Smooth muscle cell (in vitro differentiated cells): ENCODE results near the gene RPP38. TPM values are rescaled to one million over a fixed set of nuclear protein-coding genes. Genes with fewer than 3 reads are reported as not detected.

Experiments used
- DNase-seq: peaks from one replicate; lab custom pipeline; 2025; ENCODE audit not compliant: unreplicated experiment; lab: John Stamatoyannopoulos, UW
- H2AFZ ChIP-seq: fragments of 200-600 bp; sonication (generic); 2 replicates; pipeline ENCODE4 v1.6.0; 2016; ENCODE audit warnings: antibody characterized with exemption, low read depth, mild to moderate bottlenecking
- H3F3A ChIP-seq: fragments of 200-600 bp; sonication (generic); 2 replicates; pipeline ENCODE4 v1.6.0; 2017; ENCODE audit warnings: antibody characterized with exemption, low read depth
- H3K27ac ChIP-seq: fragments of 200-600 bp; sonication (generic); 2 replicates; pipeline ENCODE4 v1.5.1; 2016; ENCODE audit warnings: low read depth, mild to moderate bottlenecking
- H3K27me3 ChIP-seq: fragments of 200-600 bp; sonication (generic); 2 replicates; pipeline ENCODE4 v1.6.1; 2016; ENCODE audit warnings: low read depth, mild to moderate bottlenecking
- H3K36me3 ChIP-seq: fragments of 200-600 bp; sonication (generic); 2 replicates; pipeline ENCODE4 v1.5.1; 2016; ENCODE audit warnings: low read depth
- H3K4me1 ChIP-seq: fragments of 200-600 bp; sonication (generic); 2 replicates; pipeline ENCODE4 v1.5.1; 2016; ENCODE audit warnings: low read depth
- H3K4me2 ChIP-seq: fragments of 200-600 bp; sonication (generic); 2 replicates; pipeline ENCODE4 v1.6.0; 2016; ENCODE audit warnings: mild to moderate bottlenecking
- H3K4me3 ChIP-seq: fragments of 200-600 bp; sonication (generic); 2 replicates; pipeline ENCODE4 v1.5.1; 2016; ENCODE audit warnings: mild to moderate bottlenecking
- H3K79me2 ChIP-seq: fragments of 200-600 bp; sonication (generic); 2 replicates; pipeline ENCODE4 v1.6.0; 2016; ENCODE audit warnings: low read depth, mild to moderate bottlenecking
- H3K9ac ChIP-seq: fragments of 200-600 bp; sonication (generic); 2 replicates; pipeline ENCODE4 v1.6.0; 2016; ENCODE audit warnings: low read depth
- H3K9me3 ChIP-seq: fragments of 200-600 bp; sonication (generic); replicated peaks from 2 replicates; pipeline ENCODE4 v1.5.1; 2016; ENCODE audit warnings: low read depth
- H4K20me1 ChIP-seq: fragments of 200-600 bp; sonication (generic); 2 replicates; pipeline ENCODE4 v1.6.0; 2016; ENCODE audit warnings: low read depth
- WGBS: methylation state at CpG from one replicate; pipeline ENCODE4 v1.1.7; 2016; ENCODE audit warnings: low lambda C conversion rate; 5-methylcytosine and 5-hydroxymethylcytosine counted together
- polyA plus RNA-seq: library from polyadenylated mRNA; unstranded; fragments of >200 nt; fragmentation: Nextera tagmentation; extraction: Ambion mirVana; gene quantifications from 2 replicates; pipeline ENCODE4 v1.2.1, GENCODE V29; 2016
- total RNA-seq: library from RNA; depleted of rRNA; stranded (reverse); fragments of >200 nt; gene quantifications from 2 replicates; pipeline ENCODE4 v1.2.3, GENCODE V29; 2014
- TF ChIP-seq, protein P1 (sequence below): fragments of 200-600 bp; sonication (generic); IDR thresholded peaks from 2 replicates; pipeline ENCODE4 v1.5.1; 2017; ENCODE audit warnings: borderline replicate concordance, mild to moderate bottlenecking, antibody characterized with exemption; ENCODE audit not compliant: insufficient read depth, poor library complexity, severe bottlenecking

The RPP38 gene
- total and polyA plus RNA-seq, 2 experiments from 2014 or later = 12.3 to 23.2 TPM

DNA sequence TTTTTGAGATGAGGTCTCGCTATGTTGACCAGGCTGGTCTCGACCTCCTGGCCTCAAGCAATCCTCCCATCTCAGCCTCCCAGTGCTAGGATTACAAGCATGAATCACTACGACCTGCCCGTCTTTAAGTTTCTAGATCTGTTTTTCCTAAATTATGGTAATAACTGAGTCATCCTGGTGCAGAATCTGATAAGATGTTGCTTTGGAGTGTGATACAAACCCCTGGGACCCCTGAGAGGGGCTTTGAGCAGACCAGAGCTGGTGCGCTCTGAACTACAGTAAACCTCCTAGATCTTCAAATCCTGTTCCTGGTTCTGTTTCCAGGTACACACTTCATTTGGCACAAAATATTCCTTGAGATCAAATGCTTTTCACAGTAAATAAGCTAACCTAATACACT is 34.2 kb downstream of the RPP38 start:
- Histone ChIP-seq H3K79me2 (no peaks in the 10 kb centered on the region), H2AFZ (no peak overlapping the region), H3K9ac (no peak overlapping the region), H3K36me3 (peaks cover 3% of the 10 kb centered on the region), H3K9me3 (no peaks in the 10 kb centered on the region), H3K4me2 (no peak overlapping the region), H3F3A (no peaks in the 10 kb centered on the region), H3K27ac (no peak overlapping the region), H4K20me1 (no peaks in the 10 kb centered on the region), H3K4me1 (no peaks in the 10 kb centered on the region), H3K27me3 (no peaks in the 10 kb centered on the region), H3K4me3 (no peak overlapping the region)
- TF ChIP-seq, protein P1, sequence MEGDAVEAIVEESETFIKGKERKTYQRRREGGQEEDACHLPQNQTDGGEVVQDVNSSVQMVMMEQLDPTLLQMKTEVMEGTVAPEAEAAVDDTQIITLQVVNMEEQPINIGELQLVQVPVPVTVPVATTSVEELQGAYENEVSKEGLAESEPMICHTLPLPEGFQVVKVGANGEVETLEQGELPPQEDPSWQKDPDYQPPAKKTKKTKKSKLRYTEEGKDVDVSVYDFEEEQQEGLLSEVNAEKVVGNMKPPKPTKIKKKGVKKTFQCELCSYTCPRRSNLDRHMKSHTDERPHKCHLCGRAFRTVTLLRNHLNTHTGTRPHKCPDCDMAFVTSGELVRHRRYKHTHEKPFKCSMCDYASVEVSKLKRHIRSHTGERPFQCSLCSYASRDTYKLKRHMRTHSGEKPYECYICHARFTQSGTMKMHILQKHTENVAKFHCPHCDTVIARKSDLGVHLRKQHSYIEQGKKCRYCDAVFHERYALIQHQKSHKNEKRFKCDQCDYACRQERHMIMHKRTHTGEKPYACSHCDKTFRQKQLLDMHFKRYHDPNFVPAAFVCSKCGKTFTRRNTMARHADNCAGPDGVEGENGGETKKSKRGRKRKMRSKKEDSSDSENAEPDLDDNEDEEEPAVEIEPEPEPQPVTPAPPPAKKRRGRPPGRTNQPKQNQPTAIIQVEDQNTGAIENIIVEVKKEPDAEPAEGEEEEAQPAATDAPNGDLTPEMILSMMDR = no peak
- no peak for DNase-seq
- 93% methylated on average over 5 of the region's 5 CpGs for WGBS

DNA sequence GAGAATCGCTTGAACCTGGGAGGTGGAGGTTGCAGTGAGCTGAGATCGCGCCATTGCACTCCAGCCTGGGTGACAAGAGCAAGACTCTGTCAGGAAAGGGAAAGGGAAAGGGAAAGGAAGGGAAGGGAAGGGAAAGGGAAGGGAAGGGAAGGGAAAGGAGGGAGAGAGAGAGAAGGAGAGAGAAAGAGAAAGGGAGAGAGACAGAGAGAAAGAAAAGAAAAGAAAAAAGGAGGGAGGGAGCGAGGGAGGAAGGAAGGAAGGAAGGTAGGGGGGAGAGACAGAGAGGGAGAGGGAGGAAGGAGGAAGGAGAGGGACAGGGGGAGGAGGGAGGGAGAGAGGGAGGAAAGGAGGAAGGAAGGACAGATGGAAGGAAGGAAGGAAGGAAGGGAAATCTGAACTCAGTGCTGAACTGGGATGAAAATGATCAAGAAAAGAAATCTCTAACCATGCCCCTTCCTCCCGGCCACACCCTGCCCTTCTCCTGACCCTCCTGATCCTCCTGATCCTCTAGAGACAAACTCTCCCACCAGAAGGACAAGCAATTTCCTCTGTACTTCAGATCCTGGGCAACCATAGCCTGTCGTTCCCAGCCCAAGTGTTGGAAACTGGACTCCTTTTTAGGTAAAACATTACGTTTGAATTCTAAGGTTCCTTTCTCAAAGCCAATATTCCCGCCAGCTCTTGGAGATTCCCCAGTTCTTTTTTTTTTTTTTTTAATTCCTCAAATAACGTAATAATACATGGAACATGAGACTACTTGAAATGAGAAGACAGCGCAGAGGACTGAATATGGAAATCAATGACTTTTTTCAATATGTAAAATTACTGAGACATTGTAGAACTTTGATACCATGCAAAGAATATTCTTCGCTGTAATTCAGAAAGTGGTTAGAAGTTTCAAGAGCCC is 39.2 kb downstream of the RPP38 start:
- H3K4me2 ChIP-seq = no peak overlapping the region
- no peaks in the 10 kb centered on the region for H3K9me3 ChIP-seq
- no peaks in the 10 kb centered on the region for H3K36me3 ChIP-seq
- no peak for DNase-seq
- H2AFZ ChIP-seq = no peak overlapping the region
- peaks cover 1% of the 10 kb centered on the region for H4K20me1 ChIP-seq
- TF ChIP-seq, protein P1 = no peak
- H3K27ac ChIP-seq = no peak overlapping the region
- H3K79me2 ChIP-seq = no peaks in the 10 kb centered on the region
- no peaks in the 10 kb centered on the region for H3K27me3 ChIP-seq
- WGBS = 90% methylated on average over 11 of the region's 11 CpGs
- H3K9ac ChIP-seq = no peak overlapping the region
- H3K4me1 ChIP-seq = peaks cover 6% of the 10 kb centered on the region
- no peak overlapping the region for H3K4me3 ChIP-seq
- no peaks in the 10 kb centered on the region for H3F3A ChIP-seq

DNA sequence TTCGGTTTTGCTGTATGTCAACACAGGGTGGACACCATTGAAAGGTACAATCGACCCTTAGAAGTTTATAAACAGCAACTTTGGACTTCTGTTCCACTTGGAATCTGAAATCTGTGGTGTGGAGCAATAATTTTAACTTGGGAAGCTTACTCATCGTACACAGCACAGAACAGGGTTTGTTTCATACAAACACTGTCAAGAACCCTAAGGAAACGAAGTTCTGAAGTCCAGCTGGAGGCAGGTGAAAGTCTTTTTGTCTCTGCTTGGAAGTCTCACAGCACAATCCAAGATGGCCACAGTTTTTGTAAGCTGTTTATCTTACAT is 39.8 kb downstream of the RPP38 start:
- Histone ChIP-seq H3K9ac (no peak overlapping the region), H2AFZ (no peak overlapping the region), H3K27ac (no peak overlapping the region), H3K27me3 (no peaks in the 10 kb centered on the region), H3K36me3 (no peaks in the 10 kb centered on the region), H4K20me1 (peaks cover 8% of the 10 kb centered on the region), H3F3A (no peaks in the 10 kb centered on the region), H3K4me3 (no peak overlapping the region), H3K4me2 (no peak overlapping the region), H3K9me3 (no peaks in the 10 kb centered on the region), H3K4me1 (peaks cover 7% of the 10 kb centered on the region), H3K79me2 (no peaks in the 10 kb centered on the region)
- 82% methylated on average over 4 of the region's 4 CpGs for WGBS
- TF ChIP-seq, protein P1 = no peak
- no peak for DNase-seq

DNA sequence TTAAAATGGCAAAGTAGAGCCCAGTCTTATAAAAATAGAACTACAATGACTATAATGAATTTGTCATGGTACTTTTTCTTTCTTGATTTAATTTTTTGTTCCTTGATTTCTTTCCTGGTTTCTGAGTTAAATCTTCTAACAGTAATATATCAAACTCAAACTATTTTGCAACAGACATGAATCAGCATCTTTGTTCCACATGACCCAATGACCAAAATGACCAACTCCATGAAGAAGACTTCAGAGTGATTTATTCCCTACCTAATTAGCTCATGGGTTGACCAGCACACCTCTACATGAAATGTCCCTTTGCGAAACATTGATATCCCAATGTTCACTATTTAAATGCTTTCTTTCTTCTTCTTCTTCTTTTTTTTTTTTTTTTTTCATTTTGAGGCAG is 40.5 kb downstream of the RPP38 start:
- no peak overlapping the region for H3K27ac ChIP-seq

More for the DNA sequence above, 40.5 kb downstream of the RPP38 start:
- Histone ChIP-seq H3K36me3 (no peaks in the 10 kb centered on the region), H3F3A (no peaks in the 10 kb centered on the region), H3K27me3 (no peaks in the 10 kb centered on the region), H4K20me1 (peaks cover 14% of the 10 kb centered on the region), H3K9me3 (no peaks in the 10 kb centered on the region), H3K79me2 (no peaks in the 10 kb centered on the region), H3K4me1 (peaks cover 7% of the 10 kb centered on the region), H3K4me2 (no peak overlapping the region), H3K9ac (no peak overlapping the region), H2AFZ (no peak overlapping the region), H3K4me3 (no peak overlapping the region)
- 97% methylated on average over 1 of the region's 1 CpG for WGBS
- TF ChIP-seq, protein P1 = no peak
- no peak for DNase-seq
